ENCODE data around the gene CCL19.

DNA sequence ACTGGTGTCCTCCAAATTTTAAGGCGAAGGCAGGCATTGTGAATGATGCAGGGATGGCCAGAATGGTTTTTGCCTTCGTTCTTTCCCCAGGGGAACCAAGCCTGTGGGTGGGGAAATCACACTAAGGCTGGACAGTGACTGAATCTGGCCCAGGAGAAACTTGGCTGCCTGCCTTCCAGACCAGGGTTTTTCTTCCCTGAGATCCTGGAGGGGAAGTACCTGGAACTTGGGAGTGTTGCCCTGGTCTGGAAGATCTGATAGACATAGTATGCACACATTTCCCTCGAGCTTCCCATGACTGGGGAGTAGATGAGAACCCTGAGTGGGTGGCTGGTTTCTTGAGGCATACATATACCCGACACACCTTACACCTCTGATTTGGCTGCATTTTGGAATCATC lies 39.8 kb downstream of the CCL19 start:
- TF ChIP-seq, protein P1, sequence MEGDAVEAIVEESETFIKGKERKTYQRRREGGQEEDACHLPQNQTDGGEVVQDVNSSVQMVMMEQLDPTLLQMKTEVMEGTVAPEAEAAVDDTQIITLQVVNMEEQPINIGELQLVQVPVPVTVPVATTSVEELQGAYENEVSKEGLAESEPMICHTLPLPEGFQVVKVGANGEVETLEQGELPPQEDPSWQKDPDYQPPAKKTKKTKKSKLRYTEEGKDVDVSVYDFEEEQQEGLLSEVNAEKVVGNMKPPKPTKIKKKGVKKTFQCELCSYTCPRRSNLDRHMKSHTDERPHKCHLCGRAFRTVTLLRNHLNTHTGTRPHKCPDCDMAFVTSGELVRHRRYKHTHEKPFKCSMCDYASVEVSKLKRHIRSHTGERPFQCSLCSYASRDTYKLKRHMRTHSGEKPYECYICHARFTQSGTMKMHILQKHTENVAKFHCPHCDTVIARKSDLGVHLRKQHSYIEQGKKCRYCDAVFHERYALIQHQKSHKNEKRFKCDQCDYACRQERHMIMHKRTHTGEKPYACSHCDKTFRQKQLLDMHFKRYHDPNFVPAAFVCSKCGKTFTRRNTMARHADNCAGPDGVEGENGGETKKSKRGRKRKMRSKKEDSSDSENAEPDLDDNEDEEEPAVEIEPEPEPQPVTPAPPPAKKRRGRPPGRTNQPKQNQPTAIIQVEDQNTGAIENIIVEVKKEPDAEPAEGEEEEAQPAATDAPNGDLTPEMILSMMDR (IDR thresholded peaks at IDR 0.05), result no peak
- no peak for TF ChIP-seq POLR2A (IDR thresholded peaks at IDR 0.05)

Data from lower leg skin (tissue), 3 donors.